Endodermal cell (in vitro differentiated cells): Measurements from ENCODE around the gene KRTAP19-2. TPM values are rescaled to one million over a fixed set of nuclear protein-coding genes. Genes with fewer than 3 reads are reported as not detected.

ENCODE experiments used
- DNase-seq: peaks from one replicate; pipeline ENCODE4 v3.0.0-alpha.2; 2017
- H3K27ac ChIP-seq: 2 replicates; pipeline ENCODE4 v1.5.1; 2013; ENCODE audit warnings: mild to moderate bottlenecking, low read depth, low read length, moderate library complexity
- H3K27me3 ChIP-seq: 2 replicates; pipeline ENCODE4 v1.6.1; 2013; ENCODE audit warnings: mild to moderate bottlenecking, low read length, moderate library complexity; ENCODE audit not compliant: insufficient read depth, control insufficient read depth, poor library complexity, severe bottlenecking
- H3K36me3 ChIP-seq: 2 replicates; pipeline ENCODE4 v1.7.0; 2013; ENCODE audit warnings: mild to moderate bottlenecking, low read length, moderate library complexity; ENCODE audit not compliant: control insufficient read depth, insufficient read depth
- H3K4me1 ChIP-seq: one replicate; pipeline ENCODE4 v1.7.0; 2013; ENCODE audit warnings: low read length; ENCODE audit not compliant: control insufficient read depth, insufficient read depth
- H3K4me3 ChIP-seq: 2 replicates; pipeline ENCODE4 v1.5.1; 2013; ENCODE audit warnings: mild to moderate bottlenecking, low read length, moderate library complexity
- H3K9ac ChIP-seq: 2 replicates; pipeline ENCODE4 v1.6.1; 2013; ENCODE audit warnings: mild to moderate bottlenecking, low read length, moderate library complexity; ENCODE audit not compliant: poor library complexity, severe bottlenecking; ENCODE audit errors: extremely low read depth
- H3K9me3 ChIP-seq: 2 replicates; pipeline ENCODE4 v1.6.1; 2013; ENCODE audit warnings: mild to moderate bottlenecking, low read length, moderate library complexity; ENCODE audit not compliant: control insufficient read depth
- H3K27ac Mint-ChIP-seq: 2 replicates; pipeline ENCODE4 v1.8.0; 2020; ENCODE audit warnings: mixed read lengths
- H3K27me3 Mint-ChIP-seq: 2 replicates; pipeline ENCODE4 v1.8.0; 2021; ENCODE audit warnings: mild to moderate bottlenecking, mixed read lengths; ENCODE audit not compliant: insufficient read depth
- H3K36me3 Mint-ChIP-seq: 2 replicates; pipeline ENCODE4 v1.8.0; 2020; ENCODE audit warnings: low read depth, mixed read lengths
- H3K4me1 Mint-ChIP-seq: 2 replicates; pipeline ENCODE4 v1.8.0; 2020; ENCODE audit warnings: mixed read lengths
- H3K4me3 Mint-ChIP-seq: 2 replicates; pipeline ENCODE4 v1.8.0; 2020; ENCODE audit warnings: mild to moderate bottlenecking, moderate library complexity, mixed read lengths
- H3K9me3 Mint-ChIP-seq: 2 replicates; pipeline ENCODE4 v1.8.0; 2020; ENCODE audit warnings: mild to moderate bottlenecking, mixed read lengths
- CTCF ChIP-seq: fragments of 200-600 bp; sonication (generic); conservative IDR thresholded peaks from 2 replicates; pipeline ENCODE4 v1.5.0; 2021; ENCODE audit warnings: antibody characterized with exemption, mild to moderate bottlenecking
- WGBS, 2 experiments: methylation state at CpG; one replicate each; pipeline versions ENCODE4 v1.1.5 to v1.1.7; 2013; ENCODE audit warnings: missing lambda C conversion rate in 2 of 2, mixed read lengths in 1 of 2; ENCODE audit not compliant: insufficient coverage in 1 of 2, insufficient read length in 1 of 2; 5-methylcytosine and 5-hydroxymethylcytosine counted together
- total RNA-seq, 2 donors: library from RNA; stranded (reverse); fragmentation: NEBNext Ultra II Directional in 1 of 2; extraction: Animal tissue kit (Norgen Biotek cat#: 25700) in 1 of 2; gene quantifications; 2 replicates in 1 of 2; 3 replicates in 1 of 2; pipeline ENCODE4 v1.2.1, GENCODE V29; 2021

The KRTAP19-2 gene
- total RNA-seq, 2 donors from 2014 or later: not detected

- H3K27ac Mint-ChIP-seq: no peak overlapping the region
- Histone ChIP-seq H3K27me3 (no peaks in the 10 kb centered on the region), H3K4me1 (no peaks in the 10 kb centered on the region), H3K36me3 (no peaks in the 10 kb centered on the region), H3K9me3 (no peaks in the 10 kb centered on the region), H3K27ac (no peak overlapping the region), H3K4me3 (no peak overlapping the region), H3K9ac (no peak overlapping the region)
- TF ChIP-seq CTCF: no peak
- no peaks in the 10 kb centered on the region for H3K27me3 Mint-ChIP-seq
- H3K36me3 Mint-ChIP-seq: no peaks in the 10 kb centered on the region
- WGBS, 2 experiments: 93 to 100% methylated on average over 2 to 6 of the region's 6 CpGs
- no peak overlapping the region for H3K4me3 Mint-ChIP-seq
- H3K4me1 Mint-ChIP-seq: no peaks in the 10 kb centered on the region
- no peak for DNase-seq
- no peaks in the 10 kb centered on the region for H3K9me3 Mint-ChIP-seq
These were observed 18.1 kb downstream of the KRTAP19-2 start for GRCh38 chr21:30468900-30469714.

GRCh38 chr21:30463713-30464112, 23.5 kb downstream of the KRTAP19-2 start:
- no peak overlapping the region for H3K9ac ChIP-seq
- H3K9me3 ChIP-seq: no peaks in the 10 kb centered on the region
- no peak overlapping the region for H3K27ac ChIP-seq
- no peaks in the 10 kb centered on the region for H3K27me3 ChIP-seq
- H3K4me1 ChIP-seq: no peaks in the 10 kb centered on the region
- DNase-seq: peak; percentile 48
- H3K36me3 ChIP-seq: no peaks in the 10 kb centered on the region
- H3K4me3 Mint-ChIP-seq: no peak overlapping the region
- H3K4me1 Mint-ChIP-seq: no peaks in the 10 kb centered on the region
- 54 to 86% methylated on average over 1 to 3 of the region's 3 CpGs for WGBS, 2 experiments
- H3K27me3 Mint-ChIP-seq: no peaks in the 10 kb centered on the region
- no peak overlapping the region for H3K4me3 ChIP-seq
- no peaks in the 10 kb centered on the region for H3K36me3 Mint-ChIP-seq
- peak; percentile 83 for TF ChIP-seq CTCF
- H3K9me3 Mint-ChIP-seq: no peaks in the 10 kb centered on the region
- H3K27ac Mint-ChIP-seq: no peak overlapping the region

- DNase-seq: no peak
- no peaks in the 10 kb centered on the region for H3K36me3 Mint-ChIP-seq
- Histone ChIP-seq H3K27me3 (no peaks in the 10 kb centered on the region), H3K4me3 (no peak overlapping the region), H3K36me3 (no peaks in the 10 kb centered on the region), H3K9ac (no peak overlapping the region), H3K4me1 (no peaks in the 10 kb centered on the region), H3K27ac (no peak overlapping the region), H3K9me3 (no peaks in the 10 kb centered on the region)
- H3K4me1 Mint-ChIP-seq: peaks cover 2% of the 10 kb centered on the region
- TF ChIP-seq CTCF: no peak
- H3K27me3 Mint-ChIP-seq: no peaks in the 10 kb centered on the region
- WGBS, 2 experiments: no CpG with 5 or more reads among the region's 3 CpGs
- H3K9me3 Mint-ChIP-seq: no peaks in the 10 kb centered on the region
- no peak overlapping the region for H3K27ac Mint-ChIP-seq
- no peak overlapping the region for H3K4me3 Mint-ChIP-seq
These were observed 38.7 kb downstream of the KRTAP19-2 start for GRCh38 chr21:30448514-30448913.
